Epithelial cell of proximal tubule (primary cell): ENCODE results near the gene TKFC. TPM values are rescaled to one million over a fixed set of nuclear protein-coding genes. Genes with fewer than 3 reads are reported as not detected.
"Not testable (repeated sequence)": the region's sequence is repeated elsewhere in the genome, so short reads cannot be mapped to it uniquely, and the experiment has no call there.

Experiments used
- DNase-seq: peaks from one replicate; pipeline ENCODE4 v3.0.0-alpha.2; 2011; ENCODE audit warnings: low read depth
- H3K4me3 ChIP-seq: 2 replicates; pipeline ENCODE4 v1.5.1; 2011; ENCODE audit warnings: low read depth, mild to moderate bottlenecking, low read length
- total RNA-seq: library from RNA; depleted of rRNA; stranded (reverse); fragments of >200 nt; gene quantifications from 2 replicates; pipeline ENCODE4 v1.2.3, GENCODE V29; 2015
- TF ChIP-seq, protein P1 (sequence below): conservative IDR thresholded peaks from 2 replicates; pipeline ENCODE4 v1.5.1; 2012; ENCODE audit warnings: low read depth, mild to moderate bottlenecking, low read length

TKFC gene
- total RNA-seq, 1 donor from 2014 or later = 22.9 TPM

DNA sequence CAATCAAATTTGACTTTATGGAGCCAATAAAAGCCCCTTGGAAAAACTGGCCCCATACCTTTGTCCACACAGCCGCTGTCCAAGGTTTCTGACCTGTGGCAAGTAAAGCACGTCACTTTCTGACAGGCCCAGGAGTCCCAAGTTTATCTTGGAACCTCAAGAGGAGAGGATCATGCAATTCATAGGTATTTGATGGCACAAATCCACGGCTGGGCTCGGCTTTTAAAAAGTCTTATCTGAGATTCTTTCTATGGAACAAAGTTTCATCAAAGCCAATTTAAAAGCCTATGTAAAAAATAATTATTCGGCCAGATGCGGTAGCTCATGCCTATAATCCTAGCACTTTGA is 42.7 kb downstream of the TKFC start:
- no peak for DNase-seq
- H3K4me3 ChIP-seq = no peak overlapping the region
- TF ChIP-seq, protein P1, sequence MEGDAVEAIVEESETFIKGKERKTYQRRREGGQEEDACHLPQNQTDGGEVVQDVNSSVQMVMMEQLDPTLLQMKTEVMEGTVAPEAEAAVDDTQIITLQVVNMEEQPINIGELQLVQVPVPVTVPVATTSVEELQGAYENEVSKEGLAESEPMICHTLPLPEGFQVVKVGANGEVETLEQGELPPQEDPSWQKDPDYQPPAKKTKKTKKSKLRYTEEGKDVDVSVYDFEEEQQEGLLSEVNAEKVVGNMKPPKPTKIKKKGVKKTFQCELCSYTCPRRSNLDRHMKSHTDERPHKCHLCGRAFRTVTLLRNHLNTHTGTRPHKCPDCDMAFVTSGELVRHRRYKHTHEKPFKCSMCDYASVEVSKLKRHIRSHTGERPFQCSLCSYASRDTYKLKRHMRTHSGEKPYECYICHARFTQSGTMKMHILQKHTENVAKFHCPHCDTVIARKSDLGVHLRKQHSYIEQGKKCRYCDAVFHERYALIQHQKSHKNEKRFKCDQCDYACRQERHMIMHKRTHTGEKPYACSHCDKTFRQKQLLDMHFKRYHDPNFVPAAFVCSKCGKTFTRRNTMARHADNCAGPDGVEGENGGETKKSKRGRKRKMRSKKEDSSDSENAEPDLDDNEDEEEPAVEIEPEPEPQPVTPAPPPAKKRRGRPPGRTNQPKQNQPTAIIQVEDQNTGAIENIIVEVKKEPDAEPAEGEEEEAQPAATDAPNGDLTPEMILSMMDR = no peak

DNA sequence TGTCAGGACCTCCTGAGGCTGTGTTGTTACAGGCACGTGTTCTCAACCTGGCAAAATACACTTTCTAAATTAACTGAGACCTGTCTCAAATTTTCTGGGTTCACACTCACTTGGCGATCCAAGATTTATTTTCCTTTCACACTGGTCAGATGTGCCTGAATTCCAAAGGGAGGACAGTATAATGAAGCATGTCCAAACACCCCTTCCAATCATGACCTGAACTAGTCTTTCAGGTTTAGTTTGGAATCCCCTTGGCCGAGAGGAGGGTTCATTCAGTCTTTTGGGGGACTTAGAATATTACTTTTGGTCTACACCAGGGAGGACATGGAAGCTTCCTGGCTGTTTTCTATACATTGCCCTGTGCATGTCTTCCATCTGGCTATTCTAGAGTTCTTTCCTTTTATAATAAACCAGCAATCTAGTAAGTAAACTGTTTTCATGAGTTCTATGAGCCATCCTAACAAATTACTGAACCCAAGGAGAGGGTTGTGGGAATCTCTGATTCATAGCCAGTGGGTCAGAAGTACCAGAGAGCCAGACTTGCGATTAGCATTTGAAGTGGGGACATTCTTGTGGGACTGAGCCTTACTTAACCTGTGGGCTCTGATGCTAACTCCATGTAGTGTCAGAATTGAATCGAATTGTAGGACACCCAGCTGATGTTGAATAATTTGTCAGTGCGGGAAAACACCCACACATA is 44.6 kb downstream of the TKFC start:
- DNase-seq = no peak
- H3K4me3 ChIP-seq = no peak overlapping the region
- TF ChIP-seq, protein P1 = no peak

DNA sequence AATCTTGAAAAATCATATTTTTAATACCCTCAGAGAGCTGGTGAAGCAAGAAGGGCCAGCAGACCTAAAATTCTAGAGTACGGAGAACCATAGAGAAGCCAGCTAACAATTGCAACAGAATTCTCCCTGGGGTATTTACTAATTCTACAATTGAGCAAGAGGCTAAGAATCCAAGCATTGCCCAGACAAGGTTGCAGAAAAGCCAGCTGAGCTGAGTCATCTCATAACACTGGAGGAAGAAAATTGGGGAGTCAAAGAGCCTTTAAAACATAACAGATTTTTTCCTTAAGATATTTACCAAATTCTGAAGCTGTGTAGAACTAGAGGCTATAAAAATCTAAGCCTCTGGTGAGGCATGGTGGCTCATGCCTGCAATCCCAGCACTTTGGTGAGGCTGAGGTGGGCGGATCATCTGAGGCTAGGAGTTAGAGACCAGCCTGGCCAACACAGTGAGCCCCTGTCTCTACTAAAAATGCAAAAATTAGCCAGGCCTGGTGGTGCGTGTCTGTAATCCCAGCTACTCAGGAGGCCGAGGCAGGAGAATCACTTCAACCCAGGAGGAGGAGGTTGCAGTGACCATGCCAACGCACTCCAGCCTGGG is 45.8 kb downstream of the TKFC start:
- DNase-seq = no peak
- TF ChIP-seq, protein P1 = no peak
- no peak overlapping the region for H3K4me3 ChIP-seq

DNA sequence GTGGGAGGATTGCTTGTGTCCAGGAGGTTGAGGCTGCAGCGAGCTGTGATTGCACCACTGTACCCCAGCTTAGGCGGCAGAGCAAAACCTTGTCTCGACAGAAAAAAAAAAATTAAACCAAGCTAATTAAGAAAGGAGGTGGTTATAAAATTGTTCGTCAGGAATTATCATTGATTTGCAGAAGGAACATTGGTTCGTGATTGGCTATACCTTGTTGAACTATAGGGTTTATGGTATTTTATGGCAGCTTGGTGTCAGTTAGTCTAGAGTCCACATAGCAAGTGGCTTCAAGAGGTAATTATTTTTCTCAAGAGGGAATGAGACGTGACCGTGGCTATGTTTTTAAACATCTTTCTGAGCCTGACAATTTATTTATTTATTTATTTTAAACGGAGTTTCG is 47.9 kb downstream of the TKFC start:
- TF ChIP-seq, protein P1 = no peak
- no peak overlapping the region for H3K4me3 ChIP-seq
- no peak for DNase-seq

DNA sequence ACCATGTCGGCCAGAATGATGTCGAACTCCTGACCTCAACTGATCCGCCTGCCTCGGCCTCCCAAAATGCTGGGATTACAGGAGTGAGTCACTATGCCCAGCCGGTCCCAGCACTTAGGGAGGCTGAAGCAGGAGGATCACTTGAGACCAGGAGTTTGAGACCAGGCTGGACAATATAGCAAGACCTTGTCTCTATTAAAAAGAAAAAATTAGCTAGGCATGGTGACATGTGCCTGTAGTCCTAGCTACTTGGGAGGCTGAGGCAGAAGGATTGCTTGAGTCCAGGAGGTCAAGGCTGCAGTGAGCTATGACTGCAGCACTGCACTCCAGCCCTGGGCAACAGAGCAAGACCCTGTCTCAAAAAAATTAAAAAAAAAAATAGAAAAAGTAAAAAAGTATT is 50.8 kb downstream of the TKFC start:
- DNase-seq, H3K4me3 ChIP-seq: not testable (repeated sequence)

DNA sequence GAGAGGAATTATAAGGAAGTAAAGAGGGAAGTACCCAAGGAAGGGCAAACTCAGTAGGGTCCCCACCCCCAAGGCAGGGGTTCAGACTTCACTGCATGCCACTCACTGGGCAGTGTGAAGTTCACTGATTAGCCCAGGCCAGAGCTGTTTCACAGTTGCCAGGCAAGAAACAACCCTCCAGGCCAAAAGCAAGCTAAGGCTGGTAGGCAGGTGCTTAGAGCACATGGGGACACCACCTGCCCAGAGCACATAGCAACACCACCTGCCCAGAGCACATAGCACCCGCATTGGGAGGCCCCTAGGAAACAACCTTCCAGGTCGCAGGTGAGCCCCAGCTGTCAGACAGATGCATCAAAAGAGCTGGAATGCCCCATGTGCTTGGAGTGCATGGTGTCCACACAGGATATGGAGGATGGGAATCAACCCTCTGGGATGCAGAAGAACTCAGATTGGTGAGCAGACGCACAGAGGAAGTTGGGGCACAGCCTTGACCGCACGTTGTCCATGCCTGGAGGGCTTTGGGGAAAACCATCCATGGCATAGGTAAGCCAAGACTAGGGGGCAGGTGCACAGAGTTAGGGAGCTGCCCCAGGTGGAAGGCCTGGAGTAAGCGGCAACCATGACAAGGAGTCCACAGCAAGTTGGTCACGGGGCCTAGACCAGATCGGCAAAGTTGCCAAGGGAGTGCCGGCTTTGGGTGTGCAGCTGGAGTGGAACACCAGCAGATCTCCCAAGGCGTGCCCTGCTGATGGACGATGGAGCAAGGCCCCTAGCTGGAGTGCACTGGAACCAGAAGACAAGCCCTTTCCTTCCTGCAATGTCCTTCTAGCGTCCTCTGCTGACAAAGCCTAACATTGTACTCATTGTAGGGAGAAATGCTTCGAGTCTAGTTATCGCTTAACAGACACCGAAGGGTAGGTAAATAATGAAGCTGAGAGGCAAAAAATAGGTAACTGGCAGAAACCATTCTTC is 51.5 kb downstream of the TKFC start:
- no peak overlapping the region for H3K4me3 ChIP-seq
- TF ChIP-seq, protein P1 = peak; percentile 41
- no peak for DNase-seq

DNA sequence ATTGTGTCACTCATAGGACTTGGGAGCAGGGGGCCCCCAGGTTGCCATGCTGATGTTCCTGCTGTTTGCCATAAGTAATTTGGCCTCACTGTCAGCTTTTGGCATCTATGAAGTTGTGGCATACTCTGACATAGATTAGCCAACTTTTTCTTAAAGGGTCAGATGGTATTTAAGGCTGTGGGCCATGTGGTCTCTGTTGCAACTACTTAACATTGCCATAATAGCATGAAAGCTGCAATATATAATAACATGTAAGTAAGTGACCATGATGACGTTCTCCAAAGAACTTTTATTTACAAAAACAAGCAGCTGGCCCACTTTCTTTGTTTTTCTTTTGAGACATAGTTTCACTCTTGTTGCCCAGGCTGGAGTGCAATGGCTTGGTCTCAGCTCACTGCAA is 57.1 kb downstream of the TKFC start:
- TF ChIP-seq, protein P1 = no peak
- DNase-seq = no peak
- no peak overlapping the region for H3K4me3 ChIP-seq
